BJ (cell line): ENCODE data around the gene INPP5A. TPM values are rescaled to one million over a fixed set of nuclear protein-coding genes. Genes with fewer than 3 reads are reported as not detected.

Source experiments
- CTCF ChIA-PET: fragments of 350-600 bp; formaldehyde crosslinking; extraction: SDS; loops from one replicate; lab custom pipeline; 2021; ENCODE audit warnings: antibody characterized with exemption, inconsistent platforms; lab: Yijun Ruan, JAX
- POLR2A ChIA-PET: fragments of 300-600 bp; sonication (Branson Sonifier 250); formaldehyde crosslinking; extraction: SDS; loops from one replicate; lab custom pipeline; 2021; ENCODE audit warnings: antibody characterized with exemption; lab: Charles Lee
- DNase-seq: peaks from one replicate; pipeline ENCODE4 v3.0.0-alpha.2; 2011; ENCODE audit warnings: low read depth
- H3K27me3 ChIP-seq: 2 replicates; pipeline ENCODE4 v1.6.0; 2011; ENCODE audit warnings: low read length; ENCODE audit not compliant: control insufficient read depth, insufficient read depth
- H3K36me3 ChIP-seq: 2 replicates; pipeline ENCODE4 v1.5.1; 2011; ENCODE audit warnings: low read length; ENCODE audit not compliant: control insufficient read depth, insufficient read depth
- H3K4me3 ChIP-seq: 2 replicates; pipeline ENCODE4 v1.5.1; 2011; ENCODE audit warnings: low read depth, mild to moderate bottlenecking, control low read depth, low read length
- CTCF ChIP-seq: IDR thresholded peaks from 2 replicates; pipeline ENCODE4 v1.5.1; 2011; ENCODE audit warnings: low read depth, mild to moderate bottlenecking, control low read depth, inconsistent platforms, low read length, moderate library complexity; ENCODE audit not compliant: insufficient read depth
- polyA plus RNA-seq: library from polyadenylated mRNA; depleted of rRNA; stranded (reverse); fragments of >200 nt; gene quantifications from 2 replicates; pipeline ENCODE4 v1.2.3, GENCODE V29; 2011

Gene INPP5A
- polyA plus RNA-seq, 1 experiment: 60.1 TPM

GRCh38 chr10:132614431-132615340 is 77.1 kb downstream of the INPP5A start:
- ChIA-PET CTCF (no interaction called here), POLR2A (no interaction called here)
- no peak for TF ChIP-seq CTCF

DNA sequence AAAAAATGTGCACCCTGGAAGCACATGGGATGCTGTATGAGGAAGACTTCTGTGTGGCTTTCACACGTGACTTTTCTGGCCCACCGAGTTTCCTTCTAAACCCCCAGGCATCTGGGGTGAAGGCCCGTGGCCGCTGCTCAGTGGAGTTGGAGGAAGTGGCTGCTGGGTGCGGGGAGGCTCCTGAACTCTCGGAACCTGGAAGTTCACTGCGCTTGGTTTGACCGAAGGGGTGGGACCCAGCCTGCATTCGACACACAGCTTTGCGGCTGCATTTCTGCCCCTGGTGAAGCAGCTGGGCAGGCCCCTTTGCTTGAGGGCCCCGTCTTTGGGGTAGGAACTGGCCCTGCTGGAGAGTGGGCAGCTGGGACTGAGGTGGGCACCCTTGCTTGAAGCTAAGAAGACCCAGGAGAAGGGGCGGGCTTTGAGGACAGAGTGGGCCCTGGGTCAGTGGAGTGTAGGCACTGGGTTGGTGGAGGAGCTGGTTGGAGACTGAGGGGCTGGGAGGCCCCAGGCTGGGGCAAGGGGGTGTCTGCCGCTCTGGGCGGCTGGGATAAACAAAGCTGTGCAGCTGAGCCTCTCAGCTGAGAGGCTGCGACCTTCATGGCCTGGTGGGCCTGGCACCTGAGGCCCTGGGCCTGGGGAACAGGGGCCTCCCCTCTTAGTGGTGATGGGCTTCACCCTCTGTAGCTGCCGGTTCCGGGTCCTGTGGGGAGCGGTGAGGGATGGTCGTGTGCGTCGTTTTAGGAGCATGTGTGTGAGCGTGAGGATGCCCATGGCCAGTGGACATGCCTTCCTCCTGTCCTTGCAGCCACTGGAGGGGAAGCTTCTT is 78.0 kb downstream of the INPP5A start:
- H3K27me3 ChIP-seq: no peaks in the 10 kb centered on the region
- CTCF ChIA-PET: no interaction called here
- no peak for DNase-seq
- POLR2A ChIA-PET: no interaction called here
- H3K4me3 ChIP-seq: no peak overlapping the region
- no peak for TF ChIP-seq CTCF
- H3K36me3 ChIP-seq: peaks cover 3% of the 10 kb centered on the region

More at GRCh38 chr10:132614431-132615340, 77.1 kb downstream of the INPP5A start:
- Histone ChIP-seq H3K36me3 (peaks cover 3% of the 10 kb centered on the region), H3K27me3 (no peaks in the 10 kb centered on the region), H3K4me3 (no peak overlapping the region)
- no peak for DNase-seq

GRCh38 chr10:132616170-132616995 is 78.8 kb downstream of the INPP5A start:
- no peak overlapping the region for H3K4me3 ChIP-seq
- ChIA-PET POLR2A (no interaction called here), CTCF (no interaction called here)
- H3K27me3 ChIP-seq: no peaks in the 10 kb centered on the region
- DNase-seq: no peak
- TF ChIP-seq CTCF: no peak
- H3K36me3 ChIP-seq: peaks cover 3% of the 10 kb centered on the region

GRCh38 chr10:132616996-132617736 is 79.6 kb downstream of the INPP5A start:
- POLR2A ChIA-PET: no interaction called here
- Histone ChIP-seq H3K27me3 (no peaks in the 10 kb centered on the region), H3K4me3 (no peak overlapping the region), H3K36me3 (peaks cover 3% of the 10 kb centered on the region)
- TF ChIP-seq CTCF: no peak
- DNase-seq: no peak
- CTCF ChIA-PET: no interaction called here
